ENCODE data around the gene PIKFYVE. TPM values are rescaled to one million over a fixed set of nuclear protein-coding genes. Genes with fewer than 3 reads are reported as not detected.

The PIKFYVE gene
- total RNA-seq, 1 donor from 2014 or later, result 51.6 TPM

DNA sequence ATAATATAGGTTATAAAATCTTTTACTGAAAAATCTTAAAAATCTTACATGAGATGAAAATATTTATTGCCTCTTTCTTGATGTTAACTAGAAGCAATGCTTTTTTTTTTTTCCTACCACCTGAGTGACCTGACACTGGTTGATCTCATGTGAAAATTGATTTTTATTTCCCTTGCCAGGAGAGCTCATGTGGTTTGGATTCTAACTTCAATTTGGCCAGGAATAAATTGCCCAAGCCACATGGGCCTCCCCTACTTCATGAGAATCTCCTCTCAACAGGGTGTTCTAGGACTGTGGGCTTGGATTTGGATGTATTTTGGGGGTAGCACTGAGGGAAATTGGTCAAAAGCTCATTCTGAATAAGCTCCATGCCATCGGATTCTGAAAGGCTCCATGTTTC, 31.3 kb upstream of the PIKFYVE start:
- no peak overlapping the region for H3K27ac Mint-ChIP-seq
- Histone ChIP-seq H3K79me2 (ENCODE audit: low read depth) (no peaks in the 10 kb centered on the region), H3K36me3 (peaks cover 19% of the 10 kb centered on the region), H3K4me2 (no peak overlapping the region), H3K27ac (no peak overlapping the region), H2AFZ (replicated peaks) (no peak overlapping the region), H3K9me3 (ENCODE audit: low read depth) (no peaks in the 10 kb centered on the region), H4K20me1 (ENCODE audit: low read depth) (no peaks in the 10 kb centered on the region), H3K4me1 (no peaks in the 10 kb centered on the region), H3F3A (ENCODE audit: low read depth) (peaks cover 12% of the 10 kb centered on the region), H3K9ac (no peak overlapping the region), H3K27me3 (no peaks in the 10 kb centered on the region), H3K4me3 (no peak overlapping the region)
- no peak for DNase-seq (ENCODE audit: low spot score)
- peaks cover 8% of the 10 kb centered on the region for H3K9me3 Mint-ChIP-seq
- no peaks in the 10 kb centered on the region for H3K27me3 Mint-ChIP-seq (ENCODE audit: insufficient read depth, low read depth)
- peaks cover 31% of the 10 kb centered on the region for H3K36me3 Mint-ChIP-seq
- no peak overlapping the region for H3K4me3 Mint-ChIP-seq
- no peaks in the 10 kb centered on the region for H3K4me1 Mint-ChIP-seq
- TF ChIP-seq, protein P1, sequence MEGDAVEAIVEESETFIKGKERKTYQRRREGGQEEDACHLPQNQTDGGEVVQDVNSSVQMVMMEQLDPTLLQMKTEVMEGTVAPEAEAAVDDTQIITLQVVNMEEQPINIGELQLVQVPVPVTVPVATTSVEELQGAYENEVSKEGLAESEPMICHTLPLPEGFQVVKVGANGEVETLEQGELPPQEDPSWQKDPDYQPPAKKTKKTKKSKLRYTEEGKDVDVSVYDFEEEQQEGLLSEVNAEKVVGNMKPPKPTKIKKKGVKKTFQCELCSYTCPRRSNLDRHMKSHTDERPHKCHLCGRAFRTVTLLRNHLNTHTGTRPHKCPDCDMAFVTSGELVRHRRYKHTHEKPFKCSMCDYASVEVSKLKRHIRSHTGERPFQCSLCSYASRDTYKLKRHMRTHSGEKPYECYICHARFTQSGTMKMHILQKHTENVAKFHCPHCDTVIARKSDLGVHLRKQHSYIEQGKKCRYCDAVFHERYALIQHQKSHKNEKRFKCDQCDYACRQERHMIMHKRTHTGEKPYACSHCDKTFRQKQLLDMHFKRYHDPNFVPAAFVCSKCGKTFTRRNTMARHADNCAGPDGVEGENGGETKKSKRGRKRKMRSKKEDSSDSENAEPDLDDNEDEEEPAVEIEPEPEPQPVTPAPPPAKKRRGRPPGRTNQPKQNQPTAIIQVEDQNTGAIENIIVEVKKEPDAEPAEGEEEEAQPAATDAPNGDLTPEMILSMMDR (IDR thresholded peaks at IDR 0.05), result no peak
- TF ChIP-seq EZH2 (IDR thresholded peaks at IDR 0.05) (no peak), EZH2phosphoT487 (IDR thresholded peaks at IDR 0.05) (no peak)

DNA sequence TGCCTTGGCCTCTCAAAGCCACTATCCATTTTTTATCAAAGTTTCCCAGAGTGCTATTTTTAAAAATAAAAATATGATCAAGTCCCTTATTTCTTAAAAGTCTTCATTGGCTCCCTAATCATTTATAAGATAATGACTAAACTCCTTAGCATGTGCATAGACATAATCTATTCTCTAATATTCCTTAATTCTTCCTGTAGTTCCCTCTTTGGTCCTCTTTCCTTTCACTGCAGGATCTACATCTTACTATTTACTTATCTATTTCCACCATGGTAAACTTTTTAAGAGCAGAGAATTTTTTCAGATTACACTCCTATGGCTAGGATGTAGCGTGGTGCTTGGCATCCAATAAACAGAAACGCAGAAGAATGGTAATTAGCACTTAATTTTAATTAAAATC, 30.2 kb upstream of the PIKFYVE start:
- H3K27ac ChIP-seq, result no peak overlapping the region

DNA sequence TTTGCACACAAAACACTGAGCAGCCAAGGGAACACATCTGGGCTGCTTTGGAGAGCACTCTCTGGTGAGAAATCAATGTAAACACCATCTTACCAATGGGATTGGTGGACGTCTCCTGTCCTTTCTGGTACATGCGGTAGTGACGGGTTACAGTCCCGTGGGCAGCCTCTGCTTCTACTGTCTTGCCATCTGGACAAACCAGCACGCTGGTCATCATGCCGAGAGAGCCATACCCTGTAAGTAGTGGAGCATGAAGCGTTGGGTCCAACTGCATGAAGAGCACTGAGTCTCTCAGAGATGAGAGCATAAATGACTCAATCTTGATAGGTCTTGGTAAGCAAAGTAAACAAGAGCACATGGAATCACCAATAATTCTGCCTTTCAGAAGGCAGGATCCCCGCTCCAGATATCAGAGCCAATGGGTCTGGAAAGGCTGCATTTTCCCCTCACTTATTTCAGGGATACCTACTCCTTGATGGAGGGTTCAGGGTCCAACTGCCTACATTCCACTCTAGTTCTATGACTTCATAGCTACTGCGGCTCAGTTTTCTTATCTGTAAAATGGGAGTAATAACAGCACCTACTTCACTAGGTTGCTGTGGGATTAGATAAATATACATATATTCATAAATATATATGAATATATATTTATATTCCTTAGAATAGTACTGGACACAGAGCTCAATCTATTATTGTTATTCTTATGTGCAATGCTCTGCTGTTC, 26.1 kb upstream of the PIKFYVE start:
- Mint-ChIP-seq H3K27ac (no peak overlapping the region), H3K36me3 (peaks cover 61% of the 10 kb centered on the region), H3K27me3 (ENCODE audit: insufficient read depth, low read depth) (no peaks in the 10 kb centered on the region), H3K9me3 (peaks cover 2% of the 10 kb centered on the region), H3K4me3 (no peak overlapping the region), H3K4me1 (no peaks in the 10 kb centered on the region)
- Histone ChIP-seq H3K27ac (no peak overlapping the region), H3K79me2 (ENCODE audit: low read depth) (no peaks in the 10 kb centered on the region), H3K36me3 (peaks cover 42% of the 10 kb centered on the region), H3K4me1 (no peaks in the 10 kb centered on the region), H3K27me3 (no peaks in the 10 kb centered on the region), H3K9me3 (ENCODE audit: low read depth) (no peaks in the 10 kb centered on the region), H3K9ac (no peak overlapping the region), H3K4me3 (no peak overlapping the region), H3K4me2 (no peak overlapping the region), H3F3A (ENCODE audit: low read depth) (peaks cover 17% of the 10 kb centered on the region), H4K20me1 (ENCODE audit: low read depth) (no peaks in the 10 kb centered on the region), H2AFZ (replicated peaks) (no peak overlapping the region)
- DNase-seq (ENCODE audit: low spot score), result no peak
- TF ChIP-seq EZH2 (IDR thresholded peaks at IDR 0.05) (no peak), EZH2phosphoT487 (IDR thresholded peaks at IDR 0.05) (no peak)
- TF ChIP-seq, protein P1 (IDR thresholded peaks at IDR 0.05), result no peak

More for the DNA sequence above, 30.2 kb upstream of the PIKFYVE start:
- Histone ChIP-seq H3K79me2 (ENCODE audit: low read depth) (no peaks in the 10 kb centered on the region), H3K9ac (no peak overlapping the region), H4K20me1 (ENCODE audit: low read depth) (no peaks in the 10 kb centered on the region), H3K9me3 (ENCODE audit: low read depth) (no peaks in the 10 kb centered on the region), H3K4me2 (no peak overlapping the region), H3F3A (ENCODE audit: low read depth) (peaks cover 14% of the 10 kb centered on the region), H3K27me3 (no peaks in the 10 kb centered on the region), H3K36me3 (peaks cover 21% of the 10 kb centered on the region), H3K4me1 (no peaks in the 10 kb centered on the region), H3K4me3 (no peak overlapping the region), H2AFZ (replicated peaks) (no peak overlapping the region)
- no peaks in the 10 kb centered on the region for H3K27me3 Mint-ChIP-seq (ENCODE audit: insufficient read depth, low read depth)
- no peak overlapping the region for H3K27ac Mint-ChIP-seq
- no peaks in the 10 kb centered on the region for H3K4me1 Mint-ChIP-seq
- TF ChIP-seq EZH2phosphoT487 (IDR thresholded peaks at IDR 0.05) (no peak), EZH2 (IDR thresholded peaks at IDR 0.05) (no peak)
- TF ChIP-seq, protein P1 (IDR thresholded peaks at IDR 0.05), result no peak
- no peak overlapping the region for H3K4me3 Mint-ChIP-seq
- H3K9me3 Mint-ChIP-seq, result peaks cover 8% of the 10 kb centered on the region
- no peak for DNase-seq (ENCODE audit: low spot score)
- H3K36me3 Mint-ChIP-seq, result peaks cover 35% of the 10 kb centered on the region
